Measurements from ENCODE around the gene SPATA33.

DNA sequence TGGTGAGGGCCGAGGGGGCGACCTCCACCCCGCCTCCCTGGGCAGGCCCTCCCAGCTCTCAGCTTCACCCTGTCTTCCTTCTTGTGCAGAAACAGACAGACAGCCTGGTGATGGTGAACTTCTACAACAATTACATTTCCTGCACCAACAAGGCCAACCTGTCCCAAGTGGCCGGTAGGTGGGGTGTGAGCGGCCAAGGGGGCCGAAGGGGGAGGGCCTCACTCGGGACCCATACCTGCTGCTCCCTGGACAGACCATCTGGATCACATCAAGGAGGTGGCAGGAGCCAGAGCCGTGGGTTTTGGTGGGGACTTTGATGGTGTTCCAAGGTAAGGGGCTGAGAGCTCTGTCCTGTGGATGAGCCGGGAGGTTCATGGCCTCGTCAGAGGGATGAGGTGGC is 20.3 kb upstream of the SPATA33 start:
- no peak for TF ChIP-seq EZH2 (IDR thresholded peaks at IDR 0.05; ENCODE audit: insufficient read depth, poor library complexity, severe bottlenecking)
- TF ChIP-seq EZH2phosphoT487 (IDR thresholded peaks at IDR 0.05; ENCODE audit: insufficient read depth, low read depth), result no peak

All from GM23248 (cell line).